B cell (primary cell): Measurements from ENCODE around the gene FRMD4A. TPM values are rescaled to one million over a fixed set of nuclear protein-coding genes. Genes with fewer than 3 reads are reported as not detected.

Experiments used
- ATAC-seq: fragments of 200-7000 bp; cut with Tn5 transposase; one replicate; pipeline ENCODE4 v1.10.0; 2021; ENCODE audit warnings: low read depth, mild to moderate bottlenecking, moderate number of reproducible peaks, moderate library complexity
- CTCF ChIA-PET: fragments of 350-600 bp; sonication (Branson Sonifier 250); formaldehyde crosslinking; loops from one replicate; lab custom pipeline; 2021; ENCODE audit warnings: antibody characterized with exemption, inconsistent platforms; lab: Charles Lee
- POLR2A ChIA-PET: fragments of 350-600 bp; sonication (Branson Sonifier 250); formaldehyde crosslinking; loops from one replicate; lab custom pipeline; 2021; ENCODE audit warnings: antibody characterized with exemption; lab: Charles Lee
- DNase-seq: peaks from one replicate; pipeline ENCODE4 v3.0.0; 2013
- H2AFZ ChIP-seq: 2 replicates; pipeline ENCODE4 v1.6.1; 2012; ENCODE audit warnings: mild to moderate bottlenecking, low read depth, low read length; ENCODE audit not compliant: insufficient read depth, poor library complexity, severe bottlenecking
- H3K27ac ChIP-seq, 2 donors: 1 replicate in 1 of 2; 2 replicates in 1 of 2; pipeline ENCODE4 v1.5.1; 2012 to 2013; ENCODE audit warnings: low read length in 2 of 2, mild to moderate bottlenecking in 2 of 2, moderate library complexity in 1 of 2
- H3K27me3 ChIP-seq, 4 experiments: fragments of 200-600 bp in 1 of 4; sonication (generic) in 1 of 4; replicated peaks in 1 of 4; 1 replicate in 2 of 4; 2 replicates in 2 of 4; pipeline versions ENCODE4 v1.6.1 to v1.7.0; 2013 to 2016; ENCODE audit warnings: low read length in 3 of 4, mild to moderate bottlenecking in 2 of 4, mixed read lengths in 1 of 4, moderate library complexity in 1 of 4; ENCODE audit not compliant: insufficient read depth in 4 of 4, control insufficient read depth in 3 of 4; ENCODE audit errors: control extremely low read depth in 1 of 4
- H3K36me3 ChIP-seq, 2 experiments: replicated peaks in 1 of 2; 1 replicate in 1 of 2; 2 replicates in 1 of 2; pipeline versions ENCODE4 v1.6.1 to v1.7.1; 2013; ENCODE audit warnings: low read length in 1 of 2; ENCODE audit not compliant: insufficient read depth in 2 of 2, control insufficient read depth in 1 of 2; ENCODE audit errors: control extremely low read depth in 1 of 2, extremely low read depth in 1 of 2
- H3K4me1 ChIP-seq, 2 donors: fragments of 200-600 bp in 1 of 2; sonication (generic) in 1 of 2; 1 replicate in 1 of 2; 2 replicates in 1 of 2; pipeline versions ENCODE4 v1.5.1 to v1.6.1; 2013 to 2017; ENCODE audit warnings: low read length in 2 of 2; ENCODE audit not compliant: control insufficient read depth in 2 of 2, insufficient read depth in 2 of 2
- H3K4me2 ChIP-seq: replicated peaks from 2 replicates; pipeline ENCODE3; 2012; ENCODE audit warnings: mild to moderate bottlenecking, low read depth, low read length; ENCODE audit not compliant: poor library complexity, severe bottlenecking
- H3K4me3 ChIP-seq, 5 experiments: fragments of 200-600 bp in 1 of 5; sonication (generic) in 1 of 5; 1 replicate in 3 of 5; 2 replicates in 2 of 5; pipeline versions ENCODE4 v1.5.1 to v1.7.0; 2011 to 2016; ENCODE audit warnings: low read length in 4 of 5, mild to moderate bottlenecking in 4 of 5, low read depth in 2 of 5, control low read depth in 1 of 5, moderate library complexity in 1 of 5; ENCODE audit not compliant: insufficient read depth in 1 of 5; ENCODE audit errors: control extremely low read depth in 1 of 5, extremely low read depth in 1 of 5
- H3K79me2 ChIP-seq: fragments of 200-600 bp; sonication (generic); one replicate; pipeline ENCODE4 v1.6.0; 2016; ENCODE audit warnings: low read length; ENCODE audit not compliant: control insufficient read depth, insufficient read depth
- H3K9ac ChIP-seq: fragments of 200-600 bp; sonication (generic); 2 replicates; pipeline ENCODE4 v1.6.1; 2017; ENCODE audit warnings: mild to moderate bottlenecking, low read length, moderate library complexity
- H3K9me3 ChIP-seq, 3 donors: one replicate each; pipeline versions ENCODE4 v1.6.1 to v1.7.1; 2013; ENCODE audit warnings: low read length in 2 of 3; ENCODE audit not compliant: control insufficient read depth in 2 of 3, insufficient read depth in 1 of 3; ENCODE audit errors: control extremely low read depth in 1 of 3
- H4K20me1 ChIP-seq: 2 replicates; pipeline ENCODE4 v1.6.0; 2012; ENCODE audit warnings: mild to moderate bottlenecking, low read length; ENCODE audit not compliant: insufficient read depth, control insufficient read depth, poor library complexity, severe bottlenecking
- H3K27ac Mint-ChIP-seq: one replicate; pipeline ENCODE4 v1.8.0; 2021; ENCODE audit warnings: mixed read lengths
- H3K27me3 Mint-ChIP-seq: one replicate; pipeline ENCODE4 v1.8.0; 2021; ENCODE audit warnings: mixed read lengths
- H3K4me1 Mint-ChIP-seq: one replicate; pipeline ENCODE4 v1.8.0; 2021; ENCODE audit warnings: mixed read lengths
- H3K4me3 Mint-ChIP-seq: one replicate; pipeline ENCODE4 v1.8.0; 2021; ENCODE audit warnings: mixed read lengths
- H3K9me3 Mint-ChIP-seq: one replicate; pipeline ENCODE4 v1.8.0; 2022; ENCODE audit warnings: mixed read lengths; ENCODE audit not compliant: insufficient read depth
- EZH2 ChIP-seq: IDR thresholded peaks from 2 replicates; pipeline ENCODE4 v1.6.1; 2012; ENCODE audit warnings: borderline replicate concordance, low read depth, mild to moderate bottlenecking, moderate library complexity, low read length; ENCODE audit not compliant: insufficient read depth, poor library complexity, severe bottlenecking
- whole genome bisulfite sequencing: methylation state at CpG from one replicate; pipeline ENCODE4 v1.1.5; 2013; ENCODE audit warnings: missing lambda C conversion rate; ENCODE audit not compliant: insufficient coverage; 5-methylcytosine and 5-hydroxymethylcytosine counted together
- intact Hi-C: fragments of 100-400 bp; cut with micrococcal nuclease; formaldehyde crosslinking; loops from one replicate; pipeline ENCODE4 v1.10.0; 2022
- polyA plus RNA-seq: library from polyadenylated mRNA; depleted of rRNA; stranded (reverse); fragments of >200 nt; gene quantifications from 2 replicates; pipeline ENCODE4 v1.2.3, GENCODE V29; 2012
- total RNA-seq, 2 donors: library from RNA; stranded (reverse); fragments of 120-200 nt in 1 of 2; gene quantifications; 1 replicate in 1 of 2; 2 replicates in 1 of 2; pipeline versions ENCODE4 v1.2.3 to v1.2.4, GENCODE V29; 2013 to 2022
- TF ChIP-seq, protein P1 (sequence below): fragments of 200-600 bp; IDR thresholded peaks from one replicate; pipeline ENCODE4 v1.8.0; 2022; ENCODE audit warnings: antibody characterized with exemption, mild to moderate bottlenecking

The FRMD4A gene
- total and polyA plus RNA-seq, 2 donors (not counting 1 experiment from before 2014, with no cell fraction given), result 0.76 to 3.4 TPM

DNA sequence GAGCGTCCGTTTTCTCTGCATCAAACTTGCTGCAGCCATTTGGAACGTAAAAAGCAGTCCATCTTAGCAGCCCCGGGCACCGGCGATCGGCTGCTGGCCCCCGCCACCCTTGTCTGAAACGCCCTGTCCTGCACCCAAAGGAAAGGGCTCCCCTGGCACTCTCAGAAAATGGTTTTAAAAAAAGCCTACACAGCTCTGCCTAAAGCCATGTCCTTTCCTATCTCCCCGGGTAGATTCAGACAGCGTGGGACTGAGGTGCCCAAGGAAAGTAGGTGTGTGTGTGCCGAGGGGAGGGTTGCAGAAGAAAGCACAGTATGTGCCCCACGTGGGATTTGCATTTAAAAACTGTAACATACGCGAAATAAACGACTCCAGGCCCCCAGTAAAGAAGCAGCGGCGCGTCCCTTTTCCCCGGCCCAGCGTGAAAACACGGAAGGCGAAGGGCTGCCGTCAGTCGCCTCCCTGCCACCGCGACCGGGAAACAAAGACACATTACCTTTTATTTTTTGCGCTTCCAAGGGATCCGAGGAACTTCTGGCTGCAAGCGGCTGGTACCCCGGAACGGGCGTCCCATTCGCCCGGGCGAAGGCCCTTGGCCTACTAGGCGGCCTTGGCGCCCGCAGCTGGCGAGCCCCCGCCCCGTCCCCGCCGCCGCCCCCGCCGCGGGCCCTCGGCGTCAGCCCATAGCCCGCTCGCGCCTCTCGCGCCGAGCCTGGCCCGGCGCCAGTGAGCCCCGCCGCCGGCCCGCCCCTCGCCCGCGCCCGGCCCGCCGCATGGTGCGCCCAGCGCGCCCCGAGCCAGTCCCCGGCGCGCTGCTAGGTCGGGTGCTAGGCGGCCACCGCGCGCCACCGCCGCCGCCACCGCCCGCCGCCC, 439.4 kb downstream of the FRMD4A start:
- Histone ChIP-seq H3K4me2 (peak overlapping the region; percentile 81), H3K4me3 (peak overlapping the region; percentile 9 to 59 (median 45)), H3K4me1 (peaks cover 19 to 20% of the 10 kb centered on the region in 2 donors), H3K79me2 (no peaks in the 10 kb centered on the region), H3K27me3 (peaks cover 0 to 64% (median 45%) of the 10 kb centered on the region in 4 experiments), H3K27ac (no peak overlapping the region), H4K20me1 (no peaks in the 10 kb centered on the region), H3K36me3 (no peaks in the 10 kb centered on the region), H3K9ac (peak overlapping the region; percentile 66), H2AFZ (peak overlapping the region; percentile 68), H3K9me3 (peaks cover 0 to 5% (median 0%) of the 10 kb centered on the region in 3 donors)
- Mint-ChIP-seq H3K9me3 (no peaks in the 10 kb centered on the region), H3K4me1 (peaks cover 23% of the 10 kb centered on the region), H3K4me3 (peak overlapping the region; percentile 81), H3K27ac (no peak overlapping the region), H3K27me3 (peaks cover 83% of the 10 kb centered on the region)
- ATAC-seq (peak; percentile 41), DNase-seq (peak; percentile 37)
- intact Hi-C loops, result no loop called here
- 3% methylated on average over 85 of the region's 87 CpGs for WGBS
- ChIA-PET CTCF (interaction anchor here (0.8 kb wide), 1 partner anchor 108 kb away, joined by 3 read pairs; no protein-coding TSS in a partner anchor), POLR2A (interaction anchor here (0.7 kb wide), 1 partner anchor 39 kb away, joined by 7 read pairs; no protein-coding TSS in a partner anchor)
- TF ChIP-seq, protein P1, sequence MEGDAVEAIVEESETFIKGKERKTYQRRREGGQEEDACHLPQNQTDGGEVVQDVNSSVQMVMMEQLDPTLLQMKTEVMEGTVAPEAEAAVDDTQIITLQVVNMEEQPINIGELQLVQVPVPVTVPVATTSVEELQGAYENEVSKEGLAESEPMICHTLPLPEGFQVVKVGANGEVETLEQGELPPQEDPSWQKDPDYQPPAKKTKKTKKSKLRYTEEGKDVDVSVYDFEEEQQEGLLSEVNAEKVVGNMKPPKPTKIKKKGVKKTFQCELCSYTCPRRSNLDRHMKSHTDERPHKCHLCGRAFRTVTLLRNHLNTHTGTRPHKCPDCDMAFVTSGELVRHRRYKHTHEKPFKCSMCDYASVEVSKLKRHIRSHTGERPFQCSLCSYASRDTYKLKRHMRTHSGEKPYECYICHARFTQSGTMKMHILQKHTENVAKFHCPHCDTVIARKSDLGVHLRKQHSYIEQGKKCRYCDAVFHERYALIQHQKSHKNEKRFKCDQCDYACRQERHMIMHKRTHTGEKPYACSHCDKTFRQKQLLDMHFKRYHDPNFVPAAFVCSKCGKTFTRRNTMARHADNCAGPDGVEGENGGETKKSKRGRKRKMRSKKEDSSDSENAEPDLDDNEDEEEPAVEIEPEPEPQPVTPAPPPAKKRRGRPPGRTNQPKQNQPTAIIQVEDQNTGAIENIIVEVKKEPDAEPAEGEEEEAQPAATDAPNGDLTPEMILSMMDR, result no peak
- no peak for TF ChIP-seq EZH2
